ENCODE results near the gene ADAP1. TPM values are rescaled to one million over a fixed set of nuclear protein-coding genes. Genes with fewer than 3 reads are reported as not detected.

ADAP1 gene
- total and polyA plus RNA-seq, 12 donors = 0.29 to 60.2 (median 9.3) TPM

- H3K27me3 ChIP-seq = no peaks in the 10 kb centered on the region
- TF ChIP-seq, protein P1, sequence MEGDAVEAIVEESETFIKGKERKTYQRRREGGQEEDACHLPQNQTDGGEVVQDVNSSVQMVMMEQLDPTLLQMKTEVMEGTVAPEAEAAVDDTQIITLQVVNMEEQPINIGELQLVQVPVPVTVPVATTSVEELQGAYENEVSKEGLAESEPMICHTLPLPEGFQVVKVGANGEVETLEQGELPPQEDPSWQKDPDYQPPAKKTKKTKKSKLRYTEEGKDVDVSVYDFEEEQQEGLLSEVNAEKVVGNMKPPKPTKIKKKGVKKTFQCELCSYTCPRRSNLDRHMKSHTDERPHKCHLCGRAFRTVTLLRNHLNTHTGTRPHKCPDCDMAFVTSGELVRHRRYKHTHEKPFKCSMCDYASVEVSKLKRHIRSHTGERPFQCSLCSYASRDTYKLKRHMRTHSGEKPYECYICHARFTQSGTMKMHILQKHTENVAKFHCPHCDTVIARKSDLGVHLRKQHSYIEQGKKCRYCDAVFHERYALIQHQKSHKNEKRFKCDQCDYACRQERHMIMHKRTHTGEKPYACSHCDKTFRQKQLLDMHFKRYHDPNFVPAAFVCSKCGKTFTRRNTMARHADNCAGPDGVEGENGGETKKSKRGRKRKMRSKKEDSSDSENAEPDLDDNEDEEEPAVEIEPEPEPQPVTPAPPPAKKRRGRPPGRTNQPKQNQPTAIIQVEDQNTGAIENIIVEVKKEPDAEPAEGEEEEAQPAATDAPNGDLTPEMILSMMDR (IDR thresholded peaks at IDR 0.05) = no peak
- no peak for TF ChIP-seq POLR2A (IDR thresholded peaks at IDR 0.05)
- H3K27ac ChIP-seq = no peak overlapping the region
- no peaks in the 10 kb centered on the region for H3K36me3 ChIP-seq (replicated peaks in 1 of 2)
- H3K4me3 ChIP-seq = no peak overlapping the region
- peak in 1 of 7 donors; percentile 36 for DNase-seq
- WGBS, 4 donors = 55 to 68% (median 59%) methylated on average over 20 to 36 of the region's 36 CpGs
- H3K4me1 ChIP-seq (replicated peaks in 1 of 2) = peaks cover 24 to 37% of the 10 kb centered on the region in 2 donors
- no peaks in the 10 kb centered on the region for H3K9me3 ChIP-seq (replicated peaks in 1 of 3)
- intact Hi-C loops (cut with DNase I) = loop anchor here in 1 of 2 donors (5.0 to 10.0 kb wide), 2 partner anchors 152 to 184 kb away; no protein-coding TSS in a partner anchor
These were observed 36.0 kb upstream of the ADAP1 start for GRCh38 chr7:990352-990932.

DNA sequence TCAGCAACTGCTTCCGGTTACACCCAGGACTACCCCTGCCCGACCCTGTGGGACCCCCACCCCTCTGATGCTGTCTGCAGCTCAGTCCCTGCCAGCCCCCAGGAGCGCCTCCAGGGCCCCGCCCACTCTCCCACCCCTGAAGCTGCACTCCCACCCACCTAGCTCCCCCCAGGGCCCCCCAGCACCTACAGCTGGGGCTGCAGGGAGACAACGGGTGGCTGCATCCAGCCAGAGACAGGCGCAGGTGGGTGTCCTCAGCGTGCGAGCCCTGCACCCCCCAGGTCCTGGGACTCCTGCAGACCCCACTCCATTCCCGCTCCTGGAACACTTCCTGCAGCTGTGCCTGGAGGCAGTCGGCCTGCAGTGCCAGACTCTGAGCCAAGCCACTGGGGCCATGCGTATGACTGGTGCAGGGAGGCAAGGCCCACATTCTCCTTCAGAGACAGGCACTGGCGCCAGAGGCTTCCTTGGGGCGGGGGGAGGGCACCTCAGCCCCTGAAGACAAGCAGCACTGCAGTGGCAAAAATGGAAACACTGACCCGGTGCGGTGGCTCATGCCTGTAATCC lies 34.6 kb upstream of the ADAP1 start:
- Histone ChIP-seq H3K27me3 (no peaks in the 10 kb centered on the region), H3K4me1 (replicated peaks in 1 of 2) (peaks cover 26 to 38% of the 10 kb centered on the region in 2 donors), H3K4me3 (no peak overlapping the region), H3K27ac (no peak overlapping the region), H3K36me3 (replicated peaks in 1 of 2) (no peaks in the 10 kb centered on the region), H3K9me3 (replicated peaks in 1 of 3) (no peaks in the 10 kb centered on the region)
- WGBS, 4 donors = 61 to 78% (median 71%) methylated on average over 2 to 15 of the region's 15 CpGs
- peak in 1 of 7 donors; percentile 39 for DNase-seq
- no peak for TF ChIP-seq POLR2A (IDR thresholded peaks at IDR 0.05)
- TF ChIP-seq, protein P1 (IDR thresholded peaks at IDR 0.05) = no peak
- intact Hi-C loops (cut with DNase I) = no loop called here

- H3K4me3 ChIP-seq = no peak overlapping the region
- no peaks in the 10 kb centered on the region for H3K9me3 ChIP-seq (replicated peaks in 1 of 3)
- H3K27me3 ChIP-seq = no peaks in the 10 kb centered on the region
- intact Hi-C loops (cut with DNase I) = no loop called here
- peaks cover 26 to 38% of the 10 kb centered on the region in 2 donors for H3K4me1 ChIP-seq (replicated peaks in 1 of 2)
- no peaks in the 10 kb centered on the region for H3K36me3 ChIP-seq (replicated peaks in 1 of 2)
- peak in 2 of 7 donors; percentile 30 to 43 for DNase-seq
- peak overlapping the region in 1 of 5 donors; percentile 10 for H3K27ac ChIP-seq
- TF ChIP-seq POLR2A (IDR thresholded peaks at IDR 0.05) = no peak
- TF ChIP-seq, protein P1 (IDR thresholded peaks at IDR 0.05) = no peak
- 21 to 52% (median 41%) methylated on average over 5 to 24 of the region's 24 CpGs for WGBS, 4 donors
These were observed 34.0 kb upstream of the ADAP1 start for GRCh38 chr7:988426-988911.

- H3K4me3 ChIP-seq = peak overlapping the region in 1 of 4 donors; percentile 47
- WGBS, 4 donors = 40 to 60% (median 50%) methylated on average over 1 to 6 of the region's 6 CpGs; no CpG with 5 or more reads in 1 of the 4 donors
- intact Hi-C loops (cut with DNase I) = no loop called here
- H3K27me3 ChIP-seq = no peaks in the 10 kb centered on the region
- no peaks in the 10 kb centered on the region for H3K9me3 ChIP-seq (replicated peaks in 1 of 3)
- peaks cover 26 to 38% of the 10 kb centered on the region in 2 donors for H3K4me1 ChIP-seq (replicated peaks in 1 of 2)
- peak overlapping the region in 3 of 5 donors; percentile 70 to 96 (median 84) for H3K27ac ChIP-seq
- no peak for TF ChIP-seq POLR2A (IDR thresholded peaks at IDR 0.05)
- TF ChIP-seq, protein P1 (IDR thresholded peaks at IDR 0.05) = no peak
- no peaks in the 10 kb centered on the region for H3K36me3 ChIP-seq (replicated peaks in 1 of 2)
- DNase-seq = peak in 1 of 7 donors; percentile 33
These were observed 33.4 kb upstream of the ADAP1 start for GRCh38 chr7:987909-988308.

All from adrenal gland (tissue), 12 donors.